ENCODE measurements around the gene PLEK.

The PLEK gene

DNA sequence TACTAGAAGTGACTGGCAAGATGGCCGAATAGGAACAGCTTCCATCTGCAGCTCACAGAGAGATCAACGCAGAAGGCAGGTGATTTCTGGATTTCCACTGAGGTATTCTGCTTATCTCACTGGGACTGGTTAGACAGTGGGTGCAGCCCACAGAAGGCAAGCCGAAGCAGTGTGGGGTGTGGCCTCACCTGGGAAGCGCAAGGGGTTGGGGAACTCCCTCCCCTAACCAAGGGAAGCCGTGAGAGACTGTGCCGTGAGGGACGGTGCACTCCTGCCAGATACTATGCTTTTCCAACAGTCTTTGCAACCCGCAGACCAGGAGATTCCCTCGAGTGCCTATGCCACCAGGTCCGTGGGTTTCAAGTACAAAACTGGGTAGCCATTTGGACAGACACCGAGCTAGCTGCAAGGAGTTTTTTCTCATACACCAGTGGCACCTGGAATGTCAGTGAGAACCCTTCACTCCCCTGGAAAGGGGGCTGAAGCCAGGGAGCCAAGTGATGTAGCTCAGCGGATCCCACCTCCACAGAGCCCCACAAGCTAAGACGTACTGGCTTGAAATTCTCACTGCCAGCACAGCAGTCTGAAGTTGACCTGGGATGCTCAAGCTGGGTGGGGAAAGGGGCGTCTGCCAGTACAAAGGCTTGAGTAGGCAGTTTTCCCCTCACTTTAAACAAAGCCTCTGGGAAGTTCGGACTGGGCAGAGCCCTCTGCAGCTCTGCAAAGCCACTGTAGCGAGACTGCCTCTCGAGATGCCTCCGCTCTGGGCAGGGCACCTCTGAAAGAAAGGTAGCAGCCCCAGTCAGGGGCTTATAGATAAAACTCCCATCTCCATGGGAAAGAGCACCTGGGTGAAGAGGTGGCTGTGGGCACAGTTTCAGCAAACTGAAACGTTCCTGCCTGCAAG lies 40.1 kb downstream of the PLEK start:
- H3K9ac ChIP-seq: no peak overlapping the region
- no peak overlapping the region for H3K4me3 ChIP-seq (IDR thresholded peaks at IDR 0.05; ENCODE audit: insufficient read depth, low read depth, low read length)

DNA sequence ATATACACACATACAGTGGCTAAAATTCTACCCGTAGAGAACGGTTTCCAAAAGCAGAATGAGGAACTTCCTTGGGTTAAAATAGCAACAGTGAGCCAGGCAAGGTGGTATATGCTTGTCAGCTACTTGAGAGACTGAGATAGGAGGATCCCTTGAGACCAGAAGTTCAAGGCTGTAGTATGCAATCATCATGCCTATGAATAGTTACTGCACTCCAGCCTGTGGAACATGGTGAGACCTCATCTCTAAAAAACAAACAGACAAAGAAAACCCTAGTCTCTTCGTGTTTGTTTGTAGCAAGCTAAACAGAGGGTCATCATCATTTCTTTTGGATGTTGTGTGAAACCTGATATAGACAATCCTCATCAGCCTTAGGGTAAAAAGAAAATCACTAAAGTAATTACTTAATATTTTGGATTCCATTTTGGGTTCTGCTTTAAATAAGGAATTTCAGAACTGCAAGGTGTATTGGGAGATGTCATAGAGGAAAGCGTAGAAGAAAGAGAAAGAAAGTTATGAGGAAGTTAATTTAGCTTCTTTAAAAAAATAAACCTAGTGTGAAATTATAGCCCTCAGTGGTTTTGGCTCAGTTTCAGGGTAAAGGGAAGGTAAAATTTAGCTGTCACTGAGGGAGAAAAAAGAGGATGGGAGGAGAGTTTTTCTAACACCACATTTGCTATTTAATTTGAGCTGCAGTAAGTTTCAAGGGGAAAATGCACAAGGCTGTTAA lies 46.5 kb downstream of the PLEK start:
- H3K4me2 ChIP-seq: peak overlapping the region; percentile 73
- no peaks in the 10 kb centered on the region for H3K79me2 ChIP-seq (ENCODE audit: insufficient read depth, low read depth)
- peak overlapping the region; percentile 23; the same call in 1 of the 2 replicates for H2AFZ ChIP-seq (ENCODE audit: low read depth)
- peak overlapping the region; percentile 46 for H3K27ac ChIP-seq
- H3K9ac ChIP-seq: no peak overlapping the region
- no peaks in the 10 kb centered on the region for H3K36me3 ChIP-seq (ENCODE audit: insufficient read depth)
- TF ChIP-seq, protein P1, sequence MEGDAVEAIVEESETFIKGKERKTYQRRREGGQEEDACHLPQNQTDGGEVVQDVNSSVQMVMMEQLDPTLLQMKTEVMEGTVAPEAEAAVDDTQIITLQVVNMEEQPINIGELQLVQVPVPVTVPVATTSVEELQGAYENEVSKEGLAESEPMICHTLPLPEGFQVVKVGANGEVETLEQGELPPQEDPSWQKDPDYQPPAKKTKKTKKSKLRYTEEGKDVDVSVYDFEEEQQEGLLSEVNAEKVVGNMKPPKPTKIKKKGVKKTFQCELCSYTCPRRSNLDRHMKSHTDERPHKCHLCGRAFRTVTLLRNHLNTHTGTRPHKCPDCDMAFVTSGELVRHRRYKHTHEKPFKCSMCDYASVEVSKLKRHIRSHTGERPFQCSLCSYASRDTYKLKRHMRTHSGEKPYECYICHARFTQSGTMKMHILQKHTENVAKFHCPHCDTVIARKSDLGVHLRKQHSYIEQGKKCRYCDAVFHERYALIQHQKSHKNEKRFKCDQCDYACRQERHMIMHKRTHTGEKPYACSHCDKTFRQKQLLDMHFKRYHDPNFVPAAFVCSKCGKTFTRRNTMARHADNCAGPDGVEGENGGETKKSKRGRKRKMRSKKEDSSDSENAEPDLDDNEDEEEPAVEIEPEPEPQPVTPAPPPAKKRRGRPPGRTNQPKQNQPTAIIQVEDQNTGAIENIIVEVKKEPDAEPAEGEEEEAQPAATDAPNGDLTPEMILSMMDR (conservative IDR thresholded peaks at IDR 0.05; ENCODE audit: low read depth, low read length): no peak
- peaks cover 34% of the 10 kb centered on the region for H3K4me1 ChIP-seq (ENCODE audit: low read depth, poor library complexity, severe bottlenecking)
- H3K27me3 ChIP-seq (ENCODE audit: insufficient read depth, low read depth): no peaks in the 10 kb centered on the region
- no peak overlapping the region for H3K4me3 ChIP-seq (IDR thresholded peaks at IDR 0.05; ENCODE audit: insufficient read depth, low read depth, low read length)
- no peaks in the 10 kb centered on the region for H4K20me1 ChIP-seq (ENCODE audit: insufficient read depth)

More for the DNA sequence above, 40.1 kb downstream of the PLEK start:
- H3K27me3 ChIP-seq (ENCODE audit: insufficient read depth, low read depth): no peaks in the 10 kb centered on the region
- H2AFZ ChIP-seq (ENCODE audit: low read depth): no peak overlapping the region
- TF ChIP-seq, protein P1 (conservative IDR thresholded peaks at IDR 0.05; ENCODE audit: low read depth, low read length): no peak
- no peaks in the 10 kb centered on the region for H3K79me2 ChIP-seq (ENCODE audit: insufficient read depth, low read depth)
- H3K4me2 ChIP-seq: no peak overlapping the region
- H3K27ac ChIP-seq: no peak overlapping the region
- H4K20me1 ChIP-seq (ENCODE audit: insufficient read depth): no peaks in the 10 kb centered on the region
- no peaks in the 10 kb centered on the region for H3K36me3 ChIP-seq (ENCODE audit: insufficient read depth)
- peaks cover 6% of the 10 kb centered on the region for H3K4me1 ChIP-seq (ENCODE audit: low read depth, poor library complexity, severe bottlenecking)

- H3K36me3 ChIP-seq (ENCODE audit: insufficient read depth): no peaks in the 10 kb centered on the region
- TF ChIP-seq, protein P1 (conservative IDR thresholded peaks at IDR 0.05; ENCODE audit: low read depth, low read length): no peak
- H3K79me2 ChIP-seq (ENCODE audit: insufficient read depth, low read depth): no peaks in the 10 kb centered on the region
- peaks cover 41% of the 10 kb centered on the region for H3K4me1 ChIP-seq (ENCODE audit: low read depth, poor library complexity, severe bottlenecking)
- no peak overlapping the region for H3K9ac ChIP-seq
- H2AFZ ChIP-seq (ENCODE audit: low read depth): peak overlapping the region; percentile 23; the same call in 1 of the 2 replicates
- no peaks in the 10 kb centered on the region for H4K20me1 ChIP-seq (ENCODE audit: insufficient read depth)
- H3K27ac ChIP-seq: peak overlapping the region; percentile 46
- H3K4me3 ChIP-seq (IDR thresholded peaks at IDR 0.05; ENCODE audit: insufficient read depth, low read depth, low read length): no peak overlapping the region
- H3K4me2 ChIP-seq: peak overlapping the region; percentile 73
- H3K27me3 ChIP-seq (ENCODE audit: insufficient read depth, low read depth): no peaks in the 10 kb centered on the region
Observed at GRCh38 chr2:68412127-68412819, 47.2 kb downstream of the PLEK start.

GRCh38 chr2:68413466-68413865 lies 48.4 kb downstream of the PLEK start:
- Histone ChIP-seq H2AFZ (ENCODE audit: low read depth) (no peak overlapping the region), H4K20me1 (ENCODE audit: insufficient read depth) (no peaks in the 10 kb centered on the region), H3K4me1 (ENCODE audit: low read depth, poor library complexity, severe bottlenecking) (peaks cover 53% of the 10 kb centered on the region), H3K4me3 (IDR thresholded peaks at IDR 0.05; ENCODE audit: insufficient read depth, low read depth, low read length) (no peak overlapping the region), H3K9ac (no peak overlapping the region), H3K79me2 (ENCODE audit: insufficient read depth, low read depth) (no peaks in the 10 kb centered on the region), H3K36me3 (ENCODE audit: insufficient read depth) (no peaks in the 10 kb centered on the region), H3K27me3 (ENCODE audit: insufficient read depth, low read depth) (no peaks in the 10 kb centered on the region), H3K4me2 (0 out of 2 replicates have a peak overlapping the region, but pooled peaks have one; percentile 10), H3K27ac (no peak overlapping the region)
- TF ChIP-seq, protein P1 (conservative IDR thresholded peaks at IDR 0.05; ENCODE audit: low read depth, low read length): no peak

All from KMS-11 (cell line).